Left ventricle myocardium superior (tissue), 1 donor: ENCODE results near the gene CLDN24. TPM values are rescaled to one million over a fixed set of nuclear protein-coding genes. Genes with fewer than 3 reads are reported as not detected.
"Not testable (repeated sequence)": the region's sequence is repeated elsewhere in the genome, so short reads cannot be mapped to it uniquely, and the experiment has no call there.

ENCODE experiments used
- ATAC-seq: fragments of 200-7000 bp; cut with Tn5 transposase; one replicate; pipeline ENCODE4 v1.9.1; 2020; ENCODE audit warnings: mild to moderate bottlenecking, moderate library complexity
- DNase-seq: peaks from one replicate; pipeline ENCODE4 v3.0.0-alpha.2; 2020
- intact Hi-C: fragments of 100-400 bp; cut with micrococcal nuclease; formaldehyde crosslinking; loops from one replicate; pipeline ENCODE4 v1.11.0; 2022
- total RNA-seq: library from RNA; stranded (reverse); fragmentation: NEBNext Ultra II Directional; extraction: Animal tissue kit (Norgen Biotek cat#: 25700); gene quantifications from one replicate; pipeline ENCODE4 v1.2.1, GENCODE V29; 2021
- donor health status: DM: no; HTN: yes; CAD: no; lungs with severe emphysema.

CLDN24 gene
- total RNA-seq, 1 donor from 2014 or later, result not detected

DNA sequence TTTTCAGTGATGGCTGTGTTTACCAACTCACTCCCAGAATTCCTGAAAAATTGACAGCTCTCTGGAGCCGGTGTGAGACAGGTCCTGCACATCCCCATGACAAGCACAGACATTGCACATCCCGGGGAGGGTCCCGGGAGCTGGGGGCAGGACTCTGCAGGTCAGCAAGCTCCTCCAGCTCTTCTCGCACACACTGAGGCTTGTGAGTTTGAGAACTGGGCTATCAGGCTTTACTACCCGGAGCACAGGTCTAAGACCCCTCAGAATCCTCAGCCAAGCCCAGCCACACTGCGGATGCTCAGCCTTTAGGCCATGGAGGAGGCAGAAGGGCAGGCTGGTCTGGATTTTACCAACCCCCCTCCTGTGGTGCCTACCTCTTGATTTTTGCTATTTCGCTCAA is 5.6 kb upstream of the CLDN24 start:
- intact Hi-C loops, result no loop called here
- no peak for ATAC-seq

DNA sequence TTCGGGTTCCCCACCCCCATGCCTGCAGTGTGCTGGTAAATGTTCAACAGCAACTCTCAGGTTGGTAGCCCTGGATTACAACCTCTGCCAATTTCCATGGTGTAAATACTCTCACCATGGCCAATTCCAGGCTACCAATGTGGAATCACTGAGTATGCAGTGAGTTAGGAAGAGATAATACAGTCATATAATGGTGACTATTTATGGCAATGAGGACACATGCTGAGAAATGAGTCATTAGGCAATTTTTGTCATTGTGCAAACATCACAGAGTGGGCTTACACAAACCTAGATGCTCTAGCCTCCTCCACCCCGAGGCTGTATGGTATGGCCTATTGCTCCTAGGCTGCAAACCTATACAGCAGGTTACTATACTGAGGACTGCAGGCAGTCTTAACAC is 4.6 kb upstream of the CLDN24 start:
- intact Hi-C loops, result no loop called here
- no peak for ATAC-seq
- DNase-seq, result no peak

More for the DNA sequence above, 5.6 kb upstream of the CLDN24 start:
- no peak for DNase-seq

DNA sequence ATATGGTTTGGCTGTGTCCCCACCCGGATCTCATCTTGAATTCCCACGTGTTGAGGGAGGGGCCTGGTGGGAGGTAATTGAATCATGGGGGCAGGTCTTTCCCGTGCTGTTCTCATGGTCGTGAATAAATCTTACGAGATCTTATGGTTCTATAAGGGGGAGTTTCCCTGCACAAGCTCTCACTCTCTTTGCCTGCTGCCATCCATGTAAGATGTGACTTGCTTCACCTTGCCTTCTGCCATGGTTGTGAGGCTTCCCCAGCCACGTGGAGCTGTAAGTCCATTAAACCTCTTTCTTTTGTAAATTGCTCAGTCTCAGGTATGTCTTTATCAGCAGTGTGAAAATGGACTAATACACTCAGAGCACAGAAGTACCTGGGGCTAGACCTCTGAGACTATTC is 4.2 kb upstream of the CLDN24 start:
- ATAC-seq, DNase-seq, intact Hi-C loops: not testable (repeated sequence)

DNA sequence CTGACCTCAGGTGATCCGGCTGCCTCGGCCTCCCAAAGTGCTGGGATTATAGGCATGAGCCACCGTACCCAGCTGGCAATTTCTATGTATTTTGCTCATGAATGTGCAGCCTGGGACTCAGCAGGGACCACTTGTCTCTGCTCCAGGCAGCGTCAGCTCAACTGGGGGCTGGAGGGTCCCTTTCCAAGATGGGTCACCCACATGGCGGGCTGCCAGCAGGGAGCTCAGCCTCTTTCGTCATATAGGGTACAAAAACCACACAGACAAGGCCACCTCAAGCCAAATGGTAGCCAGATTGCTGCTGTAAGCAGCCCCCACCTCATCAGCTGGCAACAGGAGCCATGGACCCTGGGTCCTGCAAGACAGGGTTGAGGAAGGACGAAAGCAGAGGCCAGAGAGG is 2.4 kb upstream of the CLDN24 start:
- ATAC-seq (no peak), DNase-seq (no peak)
- intact Hi-C loops, result no loop called here

DNA sequence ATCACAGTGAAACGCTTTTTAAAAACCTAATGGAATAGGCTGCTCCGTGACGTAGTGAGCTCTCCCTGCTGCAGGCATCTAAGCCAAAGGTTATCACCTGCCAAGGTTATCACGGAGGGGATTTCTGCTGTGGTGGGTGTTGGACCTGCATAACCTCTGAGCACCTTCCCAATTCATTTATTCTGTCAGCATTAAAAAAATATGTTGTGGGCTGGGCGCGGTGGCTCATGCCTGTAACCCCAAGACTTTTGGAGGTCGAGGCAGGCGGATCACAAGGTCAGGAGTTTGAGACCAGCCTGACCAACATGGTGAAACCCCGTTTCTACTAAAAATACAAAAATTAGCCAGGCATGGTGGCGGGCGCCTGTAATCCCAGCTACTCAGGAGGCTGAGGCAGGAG is 1.8 kb upstream of the CLDN24 start:
- intact Hi-C loops, ATAC-seq, DNase-seq: not testable (repeated sequence)

DNA sequence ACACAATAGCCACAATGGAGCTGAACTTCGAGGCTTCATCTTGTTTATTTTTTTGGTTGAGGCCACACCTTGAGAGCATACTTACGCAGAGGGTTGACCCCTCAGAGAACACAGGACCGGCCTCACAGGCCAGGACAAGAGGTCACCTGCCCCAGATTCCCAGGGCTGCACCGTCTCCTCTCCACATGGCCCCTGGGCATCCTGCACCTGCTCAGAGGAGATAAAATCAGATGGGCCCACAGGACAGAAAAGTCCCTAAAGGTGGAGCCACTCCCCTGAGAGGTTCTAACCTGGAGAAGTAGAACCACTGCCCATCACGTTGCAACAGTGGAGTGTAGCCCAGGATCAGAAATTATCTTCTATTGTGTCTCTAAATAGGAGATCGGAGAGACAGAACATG is 1.1 kb upstream of the CLDN24 start:
- intact Hi-C loops, result no loop called here
- ATAC-seq, result no peak
- no peak for DNase-seq

DNA sequence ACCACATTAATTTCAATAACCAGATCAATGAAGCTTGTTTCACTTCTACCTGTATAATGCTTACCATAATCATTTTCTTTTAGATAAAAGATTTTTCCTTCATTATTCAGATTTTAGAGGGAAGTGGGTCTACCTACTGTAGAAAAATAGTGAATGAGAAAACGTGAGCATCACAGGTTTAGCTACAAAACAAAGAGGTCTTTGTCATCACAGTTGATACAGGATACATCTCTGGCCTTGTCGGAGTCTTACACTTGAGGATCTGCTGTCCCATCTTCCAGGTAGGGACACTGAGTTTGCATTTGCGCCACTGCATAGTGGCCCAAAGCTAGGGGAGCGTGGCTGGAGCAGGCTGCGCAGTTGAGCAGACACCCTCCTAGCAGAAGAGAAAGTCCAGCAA is 710 bp downstream of the CLDN24 start:
- ATAC-seq, result no peak
- intact Hi-C loops, result no loop called here
- no peak for DNase-seq

DNA sequence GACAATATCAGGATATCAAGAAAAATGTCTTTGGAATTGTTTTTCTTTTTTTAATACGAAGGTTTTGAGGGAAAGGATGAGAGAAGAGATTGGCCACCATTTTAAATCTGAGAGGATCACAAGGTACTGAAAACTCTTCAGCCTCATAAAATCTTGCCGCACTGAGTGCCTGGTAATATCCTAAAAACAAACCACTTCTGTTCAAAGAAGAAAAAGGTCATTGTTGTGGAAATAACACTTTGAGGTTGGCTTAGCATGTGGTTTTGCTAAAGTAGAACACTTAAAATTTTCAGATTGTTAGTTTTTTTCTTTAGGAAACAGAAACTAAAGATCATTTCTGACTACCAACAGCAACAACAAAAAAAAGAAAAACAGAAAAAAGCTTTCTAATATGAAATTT is 1.1 kb downstream of the CLDN24 start:
- intact Hi-C loops, result no loop called here
- DNase-seq, result no peak

DNA sequence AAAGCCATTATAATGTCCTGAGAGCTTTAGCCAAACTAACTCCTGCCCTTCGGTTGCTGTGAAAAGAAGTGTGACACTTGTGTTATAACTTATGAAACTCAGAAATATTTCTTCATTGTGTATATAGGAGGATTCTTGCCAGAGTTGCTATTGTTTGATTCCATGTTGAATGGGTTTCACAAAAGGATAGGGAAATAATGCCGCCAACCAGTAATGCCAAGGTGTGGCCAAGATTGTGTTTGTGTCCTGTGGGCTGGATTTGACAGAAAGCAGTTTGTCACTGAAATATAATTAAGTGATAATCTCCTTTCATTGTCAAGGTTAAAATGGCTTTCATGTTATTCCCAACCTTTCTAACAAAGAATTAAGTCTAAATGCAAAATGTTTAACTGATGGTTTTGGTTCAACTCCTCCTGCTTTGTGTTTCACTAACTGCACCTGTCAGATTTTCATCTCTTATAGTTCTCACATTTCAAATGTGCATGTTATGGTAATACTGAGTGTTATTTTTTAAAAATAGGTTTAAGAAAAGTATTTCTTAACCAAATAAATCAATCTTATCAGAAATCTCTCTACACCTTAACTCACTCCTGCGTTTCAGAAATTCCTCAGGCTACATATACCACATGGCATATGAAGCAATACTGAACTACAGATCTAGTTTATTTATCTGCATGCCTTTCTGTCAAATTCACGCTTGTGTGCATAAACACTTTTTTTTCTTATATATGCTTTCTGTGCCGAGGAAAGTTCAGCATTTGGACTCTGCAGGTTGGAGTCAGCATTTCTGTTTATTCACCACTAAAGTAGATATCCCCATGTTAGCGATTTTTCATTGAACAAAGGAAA is 1.8 kb downstream of the CLDN24 start, which contains the start of gene CLDN22:
CLDN22 (minus strand) TSS at position 66 of the 849 bp plus-strand sequence; CDS start at position 8, 58 bp downstream.
- no peak for DNase-seq
- no peak for ATAC-seq
- intact Hi-C loops, result no loop called here

More for the DNA sequence above, 1.1 kb downstream of the CLDN24 start:
- no peak for ATAC-seq

DNA sequence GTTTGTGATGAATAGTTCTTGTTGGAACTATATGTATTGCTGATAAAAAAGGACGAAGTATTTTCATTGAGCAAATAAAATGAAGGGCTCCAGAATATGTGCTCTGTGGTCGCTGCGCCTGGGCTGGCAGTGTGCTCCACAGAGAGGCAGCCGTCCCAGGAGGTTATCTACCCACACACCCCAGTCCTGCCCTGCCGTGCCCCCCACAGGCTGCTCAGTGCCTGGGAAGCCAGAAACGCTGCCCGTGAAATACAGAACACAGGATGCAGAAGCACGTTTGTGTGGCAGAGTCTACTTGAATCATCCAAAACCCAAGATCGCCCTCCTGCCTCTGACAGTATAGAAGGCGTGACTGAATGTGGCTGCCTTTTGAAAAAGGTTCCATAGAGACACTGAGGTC is 3.6 kb downstream of the CLDN24 start:
- no peak for ATAC-seq
- intact Hi-C loops, result no loop called here
- no peak for DNase-seq

DNA sequence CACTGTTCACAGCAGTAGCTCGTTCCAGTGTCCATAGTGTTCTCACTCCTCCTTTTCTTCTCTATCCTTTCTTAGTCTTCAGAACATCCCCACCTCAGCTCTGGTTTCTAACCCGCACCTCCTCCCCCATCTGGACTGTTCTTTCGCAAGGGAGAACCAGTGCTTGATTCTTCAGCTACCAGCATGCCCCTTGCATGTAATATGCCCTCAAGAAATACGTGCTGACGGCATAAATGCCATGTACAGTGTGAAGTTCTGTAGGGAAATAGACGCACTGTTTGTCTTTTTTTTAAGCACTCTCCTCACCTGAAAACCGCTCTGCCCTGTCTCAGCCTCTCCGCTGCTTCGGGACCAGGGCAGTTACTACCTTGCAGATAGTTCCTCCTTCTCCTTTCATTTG is 7.4 kb downstream of the CLDN24 start:
- intact Hi-C loops, result no loop called here
- no peak for DNase-seq
- ATAC-seq, result no peak

DNA sequence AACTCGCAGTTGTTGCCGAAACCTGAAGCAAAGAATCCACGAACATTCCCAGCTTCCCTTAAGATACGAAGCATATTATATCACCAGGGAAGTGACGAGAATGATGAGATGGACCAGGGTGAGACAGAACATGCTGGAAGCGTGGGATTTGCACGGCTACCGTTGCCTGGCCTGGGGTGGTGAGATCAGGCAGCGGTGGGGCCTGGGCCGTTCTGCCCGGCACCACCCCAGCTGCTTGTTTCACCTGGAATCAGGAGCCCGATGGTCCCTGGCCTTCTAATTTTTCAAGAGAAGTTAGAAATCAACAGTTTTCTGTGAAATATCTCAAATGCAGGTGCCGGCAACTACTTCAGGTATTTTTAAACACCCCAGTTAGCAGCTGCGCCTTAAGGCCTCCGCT is 7.9 kb downstream of the CLDN24 start:
- intact Hi-C loops, result no loop called here
- no peak for ATAC-seq
- DNase-seq, result no peak

DNA sequence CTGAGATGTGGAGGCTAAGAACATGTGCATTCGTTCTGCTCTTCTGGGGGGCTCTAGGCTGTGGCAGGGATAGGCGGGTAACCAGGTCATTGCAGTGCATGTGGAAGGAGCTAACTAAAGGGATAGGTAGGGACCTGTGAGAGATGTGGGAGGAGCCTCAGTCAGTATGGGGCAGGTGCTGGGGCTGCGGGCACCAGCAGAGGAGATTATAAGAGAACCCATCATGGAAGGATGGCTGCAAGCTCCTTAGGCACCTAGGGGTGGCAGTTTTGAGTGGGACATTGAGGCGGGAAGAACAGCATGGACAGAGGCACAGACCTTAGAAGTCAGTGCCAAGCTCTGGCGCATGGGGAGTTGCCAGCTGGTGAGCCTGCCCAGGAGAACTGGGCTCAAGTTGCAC is 9.4 kb downstream of the CLDN24 start:
- DNase-seq (no peak), ATAC-seq (no peak)
- intact Hi-C loops, result no loop called here

DNA sequence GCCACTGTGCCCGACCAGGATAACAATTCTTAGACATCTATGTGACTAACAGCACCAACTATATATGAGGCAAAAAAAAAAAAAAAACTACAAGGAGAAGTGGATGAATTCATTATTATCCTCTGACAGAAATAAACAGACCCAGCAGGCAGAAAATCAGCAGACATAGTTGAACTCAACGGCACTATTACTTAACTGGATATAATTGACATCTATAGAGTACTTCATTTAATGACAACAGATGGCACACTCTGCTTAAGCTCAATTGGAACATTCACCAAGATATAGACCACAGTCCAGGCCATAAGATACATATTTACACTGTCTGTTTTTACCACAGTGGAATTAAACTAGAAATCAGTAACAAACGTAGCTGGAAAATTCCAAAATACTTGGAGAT is 15.4 kb downstream of the CLDN24 start:
- ATAC-seq (no peak), DNase-seq (no peak)
- intact Hi-C loops, result no loop called here

DNA sequence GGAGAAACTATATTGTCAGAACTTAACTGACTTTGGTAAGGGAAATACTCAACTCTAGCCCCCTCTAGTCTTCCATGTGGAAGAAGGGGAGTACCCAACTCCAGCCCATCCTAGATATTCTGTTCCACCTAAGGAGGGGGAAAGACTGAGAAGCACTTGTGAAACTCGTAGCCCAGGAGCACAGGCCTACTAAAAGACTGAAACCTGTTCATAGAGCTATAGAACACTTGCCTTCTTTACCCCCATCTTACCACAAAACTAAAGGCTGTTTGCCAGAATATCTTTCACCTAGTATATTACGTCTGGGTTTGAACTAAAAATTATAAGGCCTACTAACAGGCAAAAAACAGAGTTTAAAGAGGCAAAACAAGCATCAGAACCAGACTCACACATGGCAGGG is 17.7 kb downstream of the CLDN24 start:
- DNase-seq (no peak), ATAC-seq (no peak)
- intact Hi-C loops, result no loop called here

DNA sequence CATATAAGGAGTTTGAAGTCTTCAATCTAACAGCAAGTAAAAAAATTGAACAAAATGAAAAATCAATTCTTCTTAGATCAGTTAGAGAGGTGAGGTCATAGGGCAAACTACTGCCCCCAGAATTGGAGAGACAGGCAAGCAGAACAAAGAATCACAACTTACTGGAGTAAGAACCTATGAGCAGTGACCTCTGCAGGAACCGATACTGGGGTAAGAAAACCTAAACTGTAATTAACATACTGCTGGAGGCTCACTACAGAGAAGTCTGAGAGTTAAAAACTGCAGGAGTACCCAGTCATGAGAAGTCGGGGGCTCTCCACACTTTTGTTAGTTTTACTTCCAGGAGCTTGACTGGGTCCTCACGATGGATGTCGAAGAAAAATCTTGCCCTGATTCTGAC is 18.2 kb downstream of the CLDN24 start:
- intact Hi-C loops, result no loop called here
- DNase-seq, result no peak
- no peak for ATAC-seq

DNA sequence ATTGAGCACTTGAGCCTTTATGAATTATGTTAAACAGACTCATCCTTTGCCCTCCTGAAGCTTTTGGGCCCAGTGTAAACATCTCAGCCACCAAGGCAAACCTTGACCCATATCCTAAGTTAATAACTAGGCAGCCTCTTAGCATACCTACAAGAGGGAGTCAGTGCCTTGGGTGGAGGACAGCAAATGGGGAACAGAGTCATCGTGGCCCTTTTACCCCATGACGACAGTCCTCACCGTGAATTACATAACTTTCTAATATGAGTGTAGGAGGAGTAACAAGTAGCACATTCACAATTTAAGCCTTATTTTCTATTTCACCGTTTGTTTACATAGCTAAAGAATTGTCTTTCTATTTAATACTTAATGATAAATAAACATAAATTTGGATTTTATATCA is 18.9 kb downstream of the CLDN24 start:
- ATAC-seq (no peak), DNase-seq (no peak)
- intact Hi-C loops, result no loop called here

DNA sequence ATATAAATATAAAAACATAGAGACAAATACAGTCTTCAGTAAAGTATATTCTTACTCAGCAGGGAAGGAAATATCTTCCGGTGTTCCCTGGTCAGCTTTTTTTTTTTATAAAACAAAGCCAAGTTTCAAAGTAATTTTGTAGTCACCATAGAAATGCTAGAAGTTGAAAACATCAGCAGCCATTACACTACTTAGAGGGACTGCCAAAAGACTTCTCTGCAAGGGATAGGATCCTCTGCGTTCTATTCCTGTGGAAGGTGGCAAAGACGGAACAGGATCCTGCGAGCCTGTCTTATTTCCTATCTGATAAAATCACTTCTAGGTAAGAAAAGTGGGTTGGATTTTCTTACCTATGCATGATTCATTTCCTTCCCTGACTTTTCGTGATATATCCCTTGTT is 21.6 kb downstream of the CLDN24 start:
- ATAC-seq (no peak), DNase-seq (no peak)
- intact Hi-C loops, result no loop called here

DNA sequence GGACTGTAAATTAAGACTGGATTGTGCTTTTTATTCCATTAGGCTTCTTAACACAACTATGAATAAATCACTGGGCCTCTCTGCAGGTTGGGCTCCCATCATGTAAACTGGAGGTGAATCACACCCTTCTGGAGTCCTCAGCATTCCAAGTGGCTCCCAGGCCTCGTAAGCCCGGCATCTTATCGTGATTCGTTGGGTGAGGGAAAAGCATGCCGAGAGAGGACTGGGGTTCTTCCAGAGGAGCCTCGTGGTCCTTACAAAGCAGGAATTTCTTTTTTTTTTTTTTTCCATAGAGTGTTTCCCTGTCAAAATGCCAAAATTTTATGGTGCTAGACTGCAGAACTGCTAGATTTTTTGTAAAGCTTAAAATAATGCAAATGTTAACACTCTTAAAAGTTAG is 22.2 kb downstream of the CLDN24 start:
- no peak for DNase-seq
- no peak for ATAC-seq
- intact Hi-C loops, result no loop called here

DNA sequence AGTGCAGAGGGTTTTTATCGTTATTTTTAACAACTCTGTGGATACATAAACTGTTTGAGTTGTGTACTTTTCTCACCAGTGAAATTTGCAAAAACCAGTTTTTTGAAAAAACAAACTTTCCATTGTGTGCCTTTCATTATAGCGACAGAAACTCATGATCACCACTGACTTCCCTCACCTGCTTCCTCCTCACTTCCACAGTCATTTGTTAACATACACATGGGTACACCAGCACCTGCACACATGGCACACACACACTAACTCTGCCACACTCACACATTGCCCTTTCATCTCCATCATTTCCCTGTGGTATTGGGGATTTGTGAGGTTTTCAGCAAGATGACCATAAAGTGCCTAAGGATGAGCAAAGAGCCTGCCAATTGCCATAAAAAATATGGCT is 22.8 kb downstream of the CLDN24 start:
- no peak for DNase-seq
- intact Hi-C loops, result no loop called here
- no peak for ATAC-seq

DNA sequence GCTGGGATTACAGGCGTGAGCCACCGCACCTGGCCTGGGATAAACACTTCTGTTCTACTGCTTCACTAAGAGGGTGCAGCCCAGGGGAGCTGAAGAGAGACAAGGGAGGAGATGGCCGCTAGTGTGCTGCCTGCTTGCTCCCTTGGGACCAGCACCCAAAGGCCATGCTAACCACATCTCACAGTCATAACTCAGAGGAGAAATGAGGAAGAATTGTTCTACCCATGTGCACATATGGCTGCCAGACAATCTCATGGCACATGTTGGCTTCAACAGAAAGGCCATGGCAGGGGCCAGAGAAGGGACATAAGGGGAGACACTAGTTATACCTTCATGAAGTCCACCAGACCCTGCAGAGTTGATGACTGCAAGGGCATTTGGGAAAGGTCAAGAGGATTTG is 24.6 kb downstream of the CLDN24 start:
- intact Hi-C loops, result no loop called here
- ATAC-seq (no peak), DNase-seq (no peak)
